ENCODE measurements around the gene CNGA2. TPM values are rescaled to one million over a fixed set of nuclear protein-coding genes. Genes with fewer than 3 reads are reported as not detected.
"Not testable (repeated sequence)": the region's sequence is repeated elsewhere in the genome, so short reads cannot be mapped to it uniquely, and the experiment has no call there.

The CNGA2 gene
- not detected for polyA plus RNA-seq (ENCODE audit: insufficient read length in 3 of 3)

DNA sequence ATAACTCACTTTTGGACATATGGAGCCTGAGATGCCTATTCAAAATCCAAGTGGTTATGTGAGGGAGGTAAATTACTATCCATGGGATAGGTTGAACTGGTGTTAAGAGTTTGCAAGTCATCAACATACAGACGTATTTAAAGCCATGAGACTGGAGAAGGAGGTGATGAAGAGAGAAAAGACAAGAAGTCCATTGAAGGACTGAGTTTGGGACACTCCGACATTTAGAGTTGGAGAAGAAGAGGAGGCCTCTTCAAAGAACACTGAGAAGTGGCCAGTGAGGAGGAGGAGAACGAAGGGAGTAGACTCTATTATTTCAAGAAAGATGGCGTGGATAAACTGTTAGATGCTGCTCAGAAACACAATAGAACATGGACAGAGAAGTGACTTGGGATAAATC, at the start of gene CNGA2:
CNGA2 (plus strand) TSS at position 301 of the 400 bp plus-strand sequence. CDS start 3,738 bp downstream, outside the sequence.
- no peak for DNase-seq (ENCODE audit: low read depth in 3 of 3, low spot score in 2 of 3)

DNA sequence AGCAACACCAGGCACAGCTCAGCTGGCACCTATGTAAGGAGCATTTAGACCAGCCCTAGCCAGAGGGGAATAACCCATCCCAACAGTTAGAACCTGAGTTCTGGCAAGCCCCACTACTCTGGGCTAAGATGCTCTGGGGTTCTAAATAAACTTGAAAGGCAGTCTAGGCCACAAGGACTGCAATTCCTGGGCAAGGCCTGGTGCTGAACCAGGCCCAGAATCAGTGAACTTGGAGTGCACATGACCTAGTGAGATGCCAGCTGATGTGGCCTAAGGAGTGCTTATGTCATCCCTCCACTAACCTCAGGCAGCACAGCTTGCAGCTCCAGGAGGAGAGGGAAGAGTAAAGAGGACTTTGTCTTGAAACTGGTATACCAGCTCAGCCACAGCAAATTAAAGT, 46.9 kb upstream of the CNGA2 start:
- DNase-seq (ENCODE audit: low read depth in 3 of 3, low spot score in 2 of 3): no peak

DNA sequence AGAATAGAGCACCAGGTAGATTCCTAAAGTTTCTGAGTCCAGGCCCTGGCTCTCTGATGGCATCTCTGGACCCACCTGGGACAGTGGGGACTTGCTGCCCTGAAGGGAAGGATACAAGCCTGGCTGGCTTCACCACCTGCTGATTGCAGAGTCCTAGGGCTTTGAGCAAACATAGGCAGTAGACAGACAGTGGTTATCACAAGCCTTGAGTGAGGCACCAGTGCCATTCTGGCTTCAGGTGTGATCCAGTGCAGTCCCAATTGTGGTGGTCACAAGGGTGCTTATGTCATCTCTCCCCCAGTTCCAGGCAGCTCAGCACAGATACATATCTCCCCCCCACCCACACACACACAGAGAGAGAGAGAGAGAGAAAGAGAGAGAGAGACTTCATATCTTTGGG, 45.9 kb upstream of the CNGA2 start:
- no peak for DNase-seq (ENCODE audit: low read depth in 3 of 3, low spot score in 2 of 3)

DNA sequence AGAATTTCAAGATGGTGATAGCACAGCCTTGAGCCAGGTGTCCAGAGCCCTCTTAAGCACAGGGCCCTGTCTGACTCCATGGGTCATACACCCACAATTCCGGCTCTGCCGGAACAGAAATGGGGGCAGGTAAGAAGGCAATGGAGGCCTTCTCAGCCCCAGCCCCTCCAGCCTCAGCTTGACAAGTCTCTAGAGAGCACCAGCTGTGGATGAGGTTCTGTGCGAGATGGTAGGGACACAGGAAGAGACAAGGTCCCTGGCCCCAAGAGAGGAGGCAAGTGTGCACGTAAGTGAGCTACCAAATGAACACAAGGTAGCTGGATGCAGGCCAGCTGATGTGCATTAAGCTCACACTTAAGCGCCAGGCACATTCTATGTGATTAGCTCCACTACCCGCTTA, 41.7 kb upstream of the CNGA2 start:
- no peak for DNase-seq (ENCODE audit: low read depth in 3 of 3, low spot score in 2 of 3)

DNA sequence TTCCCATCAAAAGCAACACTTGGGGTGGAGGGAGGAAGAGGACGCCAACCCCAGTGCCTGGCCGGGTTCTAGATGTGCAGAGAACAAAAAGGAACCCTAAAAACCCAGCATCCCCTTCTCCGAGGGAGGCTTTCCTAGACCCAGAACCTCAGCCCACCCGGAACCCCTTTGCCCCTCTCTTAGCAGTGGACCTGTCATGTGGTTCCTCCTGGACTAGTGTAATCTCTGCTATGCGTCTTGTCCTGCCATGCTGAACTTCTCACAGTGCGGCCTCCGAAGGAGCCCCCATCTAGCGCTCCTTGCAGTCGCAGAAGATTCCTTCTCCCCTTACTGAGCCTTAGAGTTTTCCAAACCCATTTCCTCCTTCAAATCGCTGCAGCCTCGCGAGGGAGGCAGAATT, 40.4 kb upstream of the CNGA2 start:
- no peak for DNase-seq (ENCODE audit: low read depth in 3 of 3, low spot score in 2 of 3)

DNA sequence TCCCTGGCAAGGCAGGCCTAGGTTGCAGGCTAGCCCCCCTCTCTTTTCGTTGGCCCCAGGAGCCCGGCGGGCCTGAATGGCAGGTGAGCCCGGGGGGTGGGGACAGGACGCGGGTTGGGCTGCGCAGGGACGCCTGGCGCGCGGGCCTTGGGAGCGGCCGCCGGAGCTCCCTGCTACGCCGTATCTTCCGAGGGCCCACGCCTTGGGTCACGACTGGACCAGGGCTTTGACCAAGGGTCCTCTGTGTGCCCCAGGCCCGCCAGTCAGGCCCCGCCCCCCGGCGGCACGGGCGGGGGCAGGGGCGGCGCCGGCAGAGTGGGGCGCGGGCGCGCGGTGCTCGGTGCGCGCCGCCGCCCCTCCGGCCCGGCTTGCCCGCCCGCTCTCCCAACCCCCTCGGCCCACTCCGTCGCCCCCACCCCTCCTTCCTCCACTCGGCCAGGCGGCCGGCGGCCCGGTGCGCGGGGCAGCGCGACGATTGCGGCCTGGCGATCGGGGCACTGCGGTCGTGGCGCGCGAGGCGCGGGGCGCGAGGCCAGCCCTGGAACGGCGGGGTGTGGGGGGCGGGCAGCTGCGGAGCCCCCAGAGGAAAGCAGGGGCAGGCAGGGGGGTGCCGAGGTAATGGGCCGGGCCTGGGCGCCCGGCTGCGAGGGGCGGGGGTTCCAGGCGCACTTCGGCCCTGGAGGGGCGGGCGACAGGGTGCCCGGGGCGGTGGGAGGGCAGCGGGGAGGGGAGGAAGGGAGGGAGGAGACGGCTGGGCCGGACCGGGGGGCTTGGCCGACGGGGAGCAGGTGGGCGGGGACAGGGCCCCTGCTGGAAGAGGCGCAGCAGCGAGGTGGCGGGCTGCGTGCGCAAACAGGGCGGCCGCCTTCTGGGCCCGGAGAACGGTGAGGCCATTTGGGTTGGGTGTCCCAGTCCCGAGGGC, 39.6 kb upstream of the CNGA2 start, which contains the start of gene PRRG3:
PRRG3 (plus strand) TSS at position 798 of the 922 bp plus-strand sequence. CDS start 3,357 bp downstream, outside the sequence.
- no peak for DNase-seq (ENCODE audit: low read depth in 3 of 3, low spot score in 2 of 3)

DNA sequence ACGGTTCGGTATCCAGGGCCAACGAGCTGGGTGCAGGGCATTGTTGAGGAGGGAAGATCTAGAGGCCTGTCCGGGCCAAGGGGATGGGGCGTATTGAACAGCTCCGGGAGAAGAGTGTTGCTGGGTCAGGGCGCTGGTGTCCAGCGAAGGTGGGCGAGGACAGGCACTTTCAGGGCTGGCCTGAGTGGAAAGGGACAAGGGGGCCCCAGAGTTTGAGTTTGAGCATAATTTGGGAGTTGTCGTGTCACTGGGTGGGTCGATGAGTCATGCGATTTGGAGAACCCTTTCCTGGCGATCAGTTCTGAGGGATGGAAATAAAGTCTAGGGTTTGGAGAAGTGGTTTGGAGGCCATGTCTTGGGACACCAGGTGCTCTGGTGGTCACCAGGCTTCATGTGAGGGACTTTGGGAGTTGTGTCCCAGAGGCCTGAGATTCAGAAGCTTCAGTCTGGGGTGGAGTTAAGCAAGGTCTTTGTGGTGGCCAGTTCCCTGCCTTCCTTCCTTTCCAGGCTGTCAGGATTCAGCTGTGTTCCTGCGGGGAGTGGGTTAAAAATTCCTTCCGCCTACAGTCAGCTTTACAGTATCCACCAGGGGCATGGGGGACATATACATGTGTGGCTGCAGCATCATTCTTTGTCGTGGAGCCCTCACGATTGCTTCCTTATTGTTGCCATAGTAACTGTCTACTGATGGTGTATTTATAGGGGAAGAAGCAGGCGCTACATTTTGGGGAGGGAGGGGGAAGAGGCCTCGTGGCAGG, 38.8 kb upstream of the CNGA2 start:
- DNase-seq (ENCODE audit: low read depth in 3 of 3, low spot score in 2 of 3): no peak

DNA sequence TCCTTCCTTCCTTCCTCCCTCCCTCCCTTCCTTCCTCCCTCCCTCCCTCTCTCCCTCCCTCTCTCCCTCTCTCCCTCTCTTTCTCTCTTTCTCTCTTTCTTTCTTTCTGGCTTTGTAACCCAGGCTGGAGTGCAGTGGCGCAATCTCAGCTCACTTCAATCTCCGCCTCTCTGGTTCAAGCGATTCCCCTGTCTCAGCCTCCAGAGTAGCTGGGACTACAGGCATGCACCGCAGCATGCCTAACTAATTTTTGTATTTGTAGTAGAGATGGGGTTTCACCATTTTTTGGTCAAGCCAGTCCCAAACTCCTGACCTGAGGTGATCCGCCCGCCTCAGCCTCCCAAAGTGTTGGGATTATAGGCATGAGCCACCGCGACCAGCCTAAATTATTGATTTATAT, 37.5 kb upstream of the CNGA2 start:
- not testable (repeated sequence) for DNase-seq (ENCODE audit: low read depth in 3 of 3, low spot score in 2 of 3)

DNA sequence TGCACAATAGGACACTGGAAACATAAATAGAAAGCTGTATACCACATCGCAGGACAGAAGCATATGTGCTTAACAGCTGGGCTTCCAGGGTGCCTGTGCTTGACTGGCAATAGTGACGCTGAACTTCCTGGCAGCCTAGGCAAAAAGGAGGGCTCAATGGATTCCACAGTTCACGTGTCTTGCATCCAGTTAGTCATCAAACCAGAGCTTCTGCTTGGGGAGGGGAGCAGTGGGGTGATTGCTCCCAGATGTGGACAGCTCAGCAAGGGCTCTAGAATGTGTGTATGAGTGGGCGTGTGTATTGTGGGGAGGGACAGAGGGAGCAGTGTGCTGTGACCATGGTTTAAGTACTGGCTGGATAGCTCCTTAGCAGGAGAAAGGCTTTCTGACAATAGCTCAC, 37.0 kb upstream of the CNGA2 start:
- no peak for DNase-seq (ENCODE audit: low read depth in 3 of 3, low spot score in 2 of 3)

DNA sequence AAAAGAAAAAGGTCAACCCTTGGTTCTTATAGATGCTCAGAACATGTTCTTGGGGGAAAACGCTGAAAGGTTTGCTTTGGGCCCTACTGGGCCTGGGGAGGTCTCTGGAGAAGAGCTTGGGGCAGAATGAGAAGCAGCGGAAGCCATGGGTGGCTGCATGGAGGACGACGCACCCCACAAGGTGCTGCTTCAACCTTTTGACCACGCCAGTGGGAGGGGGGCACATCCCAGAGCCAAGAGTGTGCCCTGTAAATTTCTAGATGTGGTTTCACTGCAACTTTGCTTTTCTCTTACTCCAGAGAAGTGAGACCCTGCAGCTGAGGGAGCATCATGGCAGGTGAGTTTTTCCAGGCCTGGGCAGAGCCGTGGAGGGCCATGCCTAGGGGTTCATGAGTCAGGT, 36.1 kb upstream of the CNGA2 start:
- no peak for DNase-seq (ENCODE audit: low read depth in 3 of 3, low spot score in 2 of 3)

DNA sequence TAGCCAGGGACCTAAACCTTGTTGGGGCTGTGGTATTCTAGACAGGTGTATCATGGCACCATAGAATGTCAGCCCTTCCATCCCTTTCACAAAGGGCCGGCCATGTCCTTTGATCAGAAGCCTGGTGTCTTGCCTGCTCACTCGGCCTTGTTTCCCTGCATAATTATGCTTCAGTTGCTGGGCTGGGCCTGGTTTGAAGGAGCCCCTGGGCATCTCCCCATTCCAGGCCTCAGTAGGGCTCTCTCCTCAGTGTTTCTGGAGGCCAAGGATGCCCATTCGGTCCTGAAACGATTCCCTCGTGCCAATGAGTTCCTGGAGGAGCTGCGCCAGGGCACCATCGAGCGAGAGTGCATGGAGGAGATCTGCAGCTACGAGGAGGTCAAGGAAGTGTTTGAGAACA, 34.8 kb upstream of the CNGA2 start:
- DNase-seq (ENCODE audit: low read depth in 3 of 3, low spot score in 2 of 3): no peak

DNA sequence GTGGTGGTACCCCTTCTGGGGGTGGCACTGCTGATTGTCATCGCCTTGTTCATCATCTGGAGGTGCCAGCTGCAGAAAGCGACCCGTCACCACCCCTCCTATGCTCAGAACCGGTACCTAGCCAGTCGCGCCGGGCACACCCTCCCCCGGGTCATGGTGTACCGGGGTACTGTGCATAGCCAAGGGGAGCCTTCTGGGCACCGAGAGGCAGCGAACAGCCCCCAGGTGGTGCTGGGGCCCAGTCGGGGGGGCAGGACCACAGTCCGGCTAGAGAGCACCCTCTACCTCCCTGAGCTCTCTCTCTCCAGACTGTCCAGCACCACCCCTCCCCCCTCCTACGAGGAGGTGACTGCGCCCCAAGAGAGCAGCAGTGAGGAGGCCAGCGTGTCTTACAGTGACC, 34.0 kb upstream of the CNGA2 start:
- no peak for DNase-seq (ENCODE audit: low read depth in 3 of 3, low spot score in 2 of 3)

DNA sequence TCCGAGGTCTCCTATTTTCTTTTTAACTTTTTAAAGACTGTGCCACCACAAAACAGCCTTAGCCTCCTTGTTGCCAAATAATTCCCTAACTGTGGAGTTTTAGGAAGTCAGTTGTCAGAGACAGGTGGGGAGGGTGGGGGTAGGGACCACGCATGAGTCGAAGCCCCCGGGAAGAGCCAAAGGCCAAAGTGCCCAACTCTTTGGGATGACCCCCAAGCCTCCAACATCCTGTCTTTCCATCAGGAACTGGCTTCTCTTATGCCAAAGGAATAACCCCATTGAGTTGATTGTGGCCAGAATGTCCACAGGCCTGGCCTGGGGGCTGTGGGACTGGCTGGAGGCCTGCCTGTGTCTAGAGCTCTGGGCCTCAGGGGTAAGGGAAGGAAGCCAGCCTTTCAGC, 33.5 kb upstream of the CNGA2 start:
- DNase-seq (ENCODE audit: low read depth in 3 of 3, low spot score in 2 of 3): no peak

DNA sequence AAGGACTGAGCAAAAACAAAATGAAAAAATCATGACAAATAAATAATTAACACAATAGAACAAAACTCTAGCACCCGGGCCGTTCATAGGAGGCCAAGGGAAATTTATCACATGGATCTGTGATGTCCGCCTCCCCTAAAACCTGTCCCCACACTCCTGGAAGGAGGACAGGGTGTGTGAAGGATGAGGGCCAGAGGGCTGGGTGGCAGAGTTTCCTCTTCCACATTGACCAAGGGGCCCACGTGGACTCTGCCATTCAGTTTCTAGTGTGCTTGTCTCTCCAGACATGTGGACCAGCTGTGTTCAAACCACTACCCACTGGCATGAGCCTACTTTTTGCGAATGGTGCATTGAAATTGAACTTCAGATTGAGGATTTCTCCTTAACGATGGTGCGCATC, 33.0 kb upstream of the CNGA2 start:
- no peak for DNase-seq (ENCODE audit: low read depth in 3 of 3, low spot score in 2 of 3)

DNA sequence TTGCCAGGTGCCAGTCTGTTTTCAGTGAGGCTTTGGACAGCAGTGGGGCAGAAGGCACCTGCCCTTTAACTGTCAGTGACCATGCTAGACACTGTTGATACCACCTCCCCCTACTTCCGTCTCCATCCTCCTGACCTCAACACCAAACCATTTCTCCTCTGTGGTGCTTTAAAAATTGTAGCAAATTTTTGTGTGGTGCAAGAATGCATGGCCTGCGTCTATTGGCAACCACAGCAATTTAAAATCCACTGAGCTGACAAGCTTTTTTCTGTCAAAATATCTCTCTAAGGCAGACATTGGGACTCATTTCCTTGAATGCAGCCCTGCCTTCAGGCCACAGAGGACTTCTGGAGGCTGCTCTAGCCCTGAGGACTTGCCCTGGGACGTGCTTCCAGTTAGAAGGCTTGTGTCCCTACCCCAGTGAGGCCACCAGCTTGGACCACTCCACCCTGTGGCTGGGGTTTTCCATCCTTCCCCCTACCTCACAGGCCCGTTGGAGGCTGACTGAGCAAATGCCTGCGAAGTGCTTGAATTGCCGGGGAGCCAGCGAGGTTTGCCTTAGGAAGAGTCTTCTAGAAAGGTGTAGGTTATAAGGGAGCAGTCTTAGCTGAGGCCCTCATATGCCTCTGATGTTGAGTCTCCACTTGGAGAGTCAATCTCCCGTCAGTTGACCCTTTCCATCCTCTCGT, 32.4 kb upstream of the CNGA2 start:
- DNase-seq (ENCODE audit: low read depth in 3 of 3, low spot score in 2 of 3): no peak

DNA sequence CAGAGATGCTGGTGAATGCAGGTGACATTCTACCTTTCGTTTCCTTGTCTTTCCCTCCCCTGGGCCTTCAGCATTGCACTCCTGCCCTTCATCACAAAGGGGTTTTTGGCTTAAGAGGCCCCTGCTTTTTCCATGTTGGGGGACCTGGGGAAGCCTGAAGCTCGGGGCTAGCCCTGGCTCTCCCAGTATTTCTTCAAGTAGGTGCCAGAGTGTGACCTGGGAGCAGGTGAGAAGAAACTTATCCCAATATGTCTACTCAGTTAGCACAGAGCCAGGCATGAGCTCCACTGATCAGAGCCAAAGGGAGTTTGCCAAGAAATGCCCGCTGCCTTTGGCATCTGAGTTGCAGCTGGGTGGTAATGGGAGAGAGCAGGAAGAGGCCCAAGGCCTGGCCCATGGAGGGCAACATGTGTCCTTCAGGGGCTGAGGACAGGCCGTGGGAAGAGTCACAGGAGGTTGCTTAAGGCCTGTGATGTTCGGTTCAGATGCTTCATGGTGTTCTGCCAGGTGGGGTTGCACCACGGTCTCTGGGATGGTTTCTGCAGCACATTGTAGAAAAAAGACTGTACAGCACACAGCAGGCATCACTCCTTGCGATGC, 31.7 kb upstream of the CNGA2 start:
- no peak for DNase-seq (ENCODE audit: low read depth in 3 of 3, low spot score in 2 of 3)

DNA sequence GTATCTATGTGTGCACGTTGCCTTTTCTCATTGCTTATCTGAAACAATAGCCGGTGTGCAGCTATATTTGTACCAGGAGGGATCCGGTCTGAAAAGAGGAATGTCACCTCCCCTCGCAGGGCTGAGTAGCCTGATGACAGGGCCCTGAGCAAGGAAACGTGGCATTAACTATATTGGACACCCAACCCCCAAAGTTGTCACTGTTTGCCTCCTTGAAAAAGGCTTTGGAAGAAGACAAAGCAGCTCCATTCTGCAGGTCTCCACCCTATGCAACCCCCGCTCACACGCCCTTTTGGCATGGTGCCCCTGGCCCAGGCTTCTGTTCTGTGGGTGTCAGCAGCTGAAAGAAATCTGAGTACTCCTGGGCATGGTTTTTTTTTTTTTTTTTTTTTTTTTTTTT, 31.1 kb upstream of the CNGA2 start:
- no peak for DNase-seq (ENCODE audit: low read depth in 3 of 3, low spot score in 2 of 3)

DNA sequence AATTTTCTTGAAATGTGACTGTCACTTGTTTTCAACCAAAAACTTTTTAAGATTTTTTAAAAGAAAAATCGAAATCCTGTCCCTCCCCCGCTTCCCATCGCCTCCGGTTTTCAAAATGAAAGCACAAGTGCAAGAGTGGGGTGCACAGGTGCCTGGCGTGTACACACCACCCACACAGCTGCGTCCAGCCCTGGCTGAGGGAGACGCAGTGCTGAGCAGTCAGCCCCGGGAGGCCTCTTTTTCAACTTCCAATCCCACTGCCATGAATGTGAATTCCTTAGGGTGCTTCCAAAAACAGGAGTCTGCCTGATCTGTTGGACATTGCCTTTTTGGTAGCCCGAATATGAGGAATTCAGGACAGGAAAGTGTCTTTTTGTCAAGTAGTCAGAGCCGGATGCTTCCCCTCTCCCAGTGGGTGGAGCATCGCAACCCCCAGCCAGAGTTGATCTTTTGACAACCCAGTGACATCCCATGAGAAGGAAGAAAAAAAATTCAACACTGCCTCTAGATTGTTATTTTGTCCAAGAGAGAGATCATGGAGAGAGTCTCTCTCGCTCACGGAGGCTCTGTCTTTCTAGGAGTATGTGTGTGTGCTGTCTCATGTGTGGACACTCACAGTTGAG, 30.4 kb upstream of the CNGA2 start:
- no peak for DNase-seq (ENCODE audit: low read depth in 3 of 3, low spot score in 2 of 3)

DNA sequence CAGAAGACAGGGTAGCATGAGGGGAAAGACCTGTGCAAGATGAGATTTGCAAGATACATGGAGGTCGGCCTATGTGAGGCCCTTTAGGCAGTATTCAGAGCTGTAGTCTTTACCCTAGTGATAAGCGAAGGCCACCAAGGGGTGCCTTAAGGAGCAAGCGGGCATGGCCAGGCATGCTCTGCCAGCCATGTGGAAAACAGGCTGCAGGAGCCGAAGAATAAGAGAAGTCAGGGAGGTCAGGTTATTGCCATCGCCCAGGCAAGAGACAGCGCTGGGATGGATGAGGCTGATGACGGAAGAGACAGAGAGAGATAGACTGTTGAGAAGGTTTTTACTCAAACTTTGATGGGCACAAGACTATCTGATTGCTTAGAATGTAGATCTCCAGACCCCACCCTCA, 25.7 kb upstream of the CNGA2 start:
- DNase-seq (ENCODE audit: low read depth in 3 of 3, low spot score in 2 of 3): no peak

DNA sequence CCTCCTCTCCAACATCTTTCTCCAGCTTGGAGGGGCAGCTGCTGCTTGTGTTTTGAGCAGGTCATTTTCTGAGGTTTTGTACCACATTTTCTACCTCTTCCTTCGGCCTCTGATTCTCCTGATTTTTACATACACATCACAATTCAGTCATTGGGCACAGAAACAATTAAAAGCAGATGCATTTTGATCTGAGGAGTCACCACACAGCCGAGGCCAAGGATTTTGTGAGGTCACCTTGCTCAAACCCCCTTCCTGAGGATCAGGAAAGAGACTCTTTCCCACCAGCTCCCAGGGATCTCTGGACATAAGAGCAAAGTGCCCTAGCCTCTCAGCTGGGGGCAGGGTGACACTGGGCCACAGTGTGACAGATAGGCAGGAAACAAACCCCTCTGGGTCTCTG, 24.1 kb upstream of the CNGA2 start:
- DNase-seq (ENCODE audit: low read depth in 3 of 3, low spot score in 2 of 3): no peak
